ENCODE results near the gene PRM1.
"Not testable (repeated sequence)": the region's sequence is repeated elsewhere in the genome, so short reads cannot be mapped to it uniquely, and the experiment has no call there.

PRM1 gene

DNA sequence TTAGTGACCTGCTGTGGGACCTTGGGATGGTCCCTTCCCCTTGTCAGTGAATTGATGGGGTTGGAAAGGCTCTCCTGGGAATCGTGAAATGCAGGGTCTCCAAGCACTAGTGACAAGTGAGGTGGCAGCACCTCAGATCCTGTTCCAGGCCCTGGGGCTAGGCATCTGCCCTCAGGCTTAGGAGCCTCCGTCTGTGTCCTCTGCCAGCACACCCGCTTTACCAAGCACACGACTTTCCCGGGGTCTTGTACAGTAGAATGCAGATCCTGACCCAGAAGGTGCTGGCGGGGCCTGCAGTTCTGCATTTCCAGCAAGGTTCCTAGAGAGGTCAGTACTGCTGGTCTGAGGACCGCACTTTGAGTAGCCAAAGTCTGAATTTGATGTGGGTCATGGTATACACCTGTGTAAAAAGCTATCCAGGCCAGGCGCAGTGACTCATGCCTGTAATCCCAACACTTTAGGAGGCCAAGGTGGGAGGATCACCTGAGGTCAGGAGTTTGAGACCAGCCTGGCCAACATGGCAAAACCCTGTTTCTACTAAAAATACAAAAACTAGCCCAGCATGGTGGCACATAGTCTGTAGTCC lies 33.3 kb upstream of the PRM1 start:
- DNase-seq (ENCODE audit: low spot score) = no peak

DNA sequence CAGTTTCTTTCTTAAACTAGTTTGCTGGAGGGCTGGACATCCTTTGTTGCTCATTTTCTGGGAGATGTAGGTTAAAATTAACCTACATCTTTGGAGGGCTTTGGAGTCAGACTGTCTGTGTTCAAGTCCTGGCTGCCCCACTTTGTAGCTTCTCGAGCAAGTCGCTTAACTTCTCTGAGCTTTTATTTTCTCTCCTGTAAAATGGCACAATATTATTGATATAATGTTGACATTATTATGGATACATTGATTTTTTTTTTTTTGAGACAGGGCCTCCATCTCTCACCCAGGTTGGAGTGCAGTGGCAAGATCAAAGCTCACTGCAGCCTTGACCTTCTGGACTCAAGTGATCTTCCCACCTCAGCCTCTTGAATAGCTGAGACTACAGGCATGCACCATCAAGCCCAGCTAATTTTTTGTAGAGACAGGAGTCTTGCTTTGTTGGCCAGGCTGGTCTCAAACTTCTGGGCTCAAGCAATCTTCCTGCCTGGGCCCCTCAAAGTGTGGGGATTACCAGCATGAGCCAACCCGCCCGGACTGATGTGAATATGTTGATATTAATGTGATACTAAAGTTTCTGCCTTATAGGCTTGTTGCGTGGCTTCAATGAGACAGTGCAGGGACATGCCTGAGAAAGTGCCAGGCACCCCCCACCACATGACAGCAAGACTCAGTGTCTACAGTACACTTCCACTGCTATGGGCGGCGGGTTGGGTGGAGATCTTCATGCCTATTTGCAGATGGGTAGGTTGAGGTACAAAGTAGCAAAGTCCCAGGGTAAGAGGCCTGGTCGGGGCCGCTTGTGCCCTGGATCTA lies 32.6 kb upstream of the PRM1 start:
- no peak for DNase-seq (ENCODE audit: low spot score)

DNA sequence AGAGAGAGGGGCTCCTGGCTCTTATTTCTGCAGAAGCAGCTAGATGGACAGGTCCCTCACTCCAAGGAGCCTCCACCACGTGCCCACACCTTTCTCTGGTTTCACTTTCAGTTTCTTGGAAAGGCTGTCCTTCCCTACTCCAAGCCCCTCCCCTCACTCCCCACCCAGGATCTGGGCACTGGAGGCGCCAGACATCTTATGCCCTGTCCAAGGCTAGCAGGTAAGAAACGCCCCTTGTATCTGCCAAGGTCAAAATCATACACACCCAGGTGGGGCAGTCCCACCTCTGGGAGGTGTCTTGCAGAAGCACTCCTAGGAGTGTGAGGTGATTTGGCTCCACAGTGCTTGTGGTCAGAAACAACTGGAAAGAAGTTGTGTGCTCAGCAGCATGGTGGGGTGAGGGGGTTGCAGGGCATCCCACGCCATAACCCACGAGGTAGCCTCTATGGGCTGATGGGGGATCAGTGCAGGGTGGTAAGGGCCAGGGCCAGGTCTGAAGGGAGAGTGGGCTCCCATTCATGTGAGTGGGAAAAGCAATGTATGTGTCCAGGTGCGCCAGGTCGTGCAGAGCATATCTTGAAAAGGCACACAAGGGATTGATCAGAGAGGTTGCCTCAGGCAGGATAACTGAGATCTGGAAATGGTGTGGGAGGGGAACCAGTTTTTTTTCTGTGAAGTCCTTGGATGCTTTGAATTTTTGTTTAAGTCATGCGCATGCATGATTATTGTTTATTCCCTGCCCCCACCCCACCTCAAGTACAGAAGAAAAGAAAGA lies 31.8 kb upstream of the PRM1 start:
- no peak for DNase-seq (ENCODE audit: low spot score)

DNA sequence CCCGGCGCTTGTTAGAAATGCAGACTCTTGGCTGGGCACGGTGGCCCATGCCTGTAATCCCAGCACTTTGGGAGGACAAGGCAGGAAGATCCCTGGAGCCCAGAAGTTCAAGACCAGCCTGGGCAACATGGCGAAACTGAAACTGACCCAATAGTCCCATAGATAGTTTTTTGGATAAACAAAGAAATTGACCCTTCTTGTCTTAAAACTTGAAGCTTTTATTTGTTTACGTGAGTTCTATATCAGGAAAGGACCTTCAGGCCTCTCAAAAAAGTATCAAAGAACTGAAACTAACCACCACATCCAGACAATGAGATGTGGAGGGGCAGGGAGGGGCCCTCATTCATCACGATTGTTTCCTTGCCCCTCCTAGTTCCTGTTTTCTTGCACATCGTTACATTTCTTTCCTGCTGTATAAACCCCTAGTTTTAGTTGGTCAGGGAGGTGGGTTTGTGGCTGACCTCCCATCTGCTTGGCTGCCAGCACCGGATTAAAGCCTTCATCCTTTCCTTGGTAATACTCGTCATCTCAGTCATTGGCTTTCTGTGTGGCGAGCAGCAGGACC lies 29.9 kb upstream of the PRM1 start:
- no peak for DNase-seq (ENCODE audit: low spot score)

DNA sequence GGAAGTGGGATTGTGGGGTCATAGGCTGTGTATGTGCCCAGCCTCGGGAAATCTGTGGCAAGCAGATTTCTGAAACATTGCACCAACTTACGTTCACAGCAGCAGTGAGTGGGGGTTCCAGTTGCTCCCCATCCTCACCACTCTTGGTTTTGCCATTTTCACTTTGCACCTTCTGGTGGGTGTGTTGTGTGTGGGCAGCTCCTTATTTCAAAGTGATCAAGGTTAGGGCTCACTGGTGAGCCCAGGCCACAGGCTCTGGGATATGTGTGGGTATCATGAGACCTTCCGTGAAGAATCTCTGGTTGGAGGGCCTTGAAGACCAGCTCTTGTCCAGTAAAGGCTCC lies 29.5 kb upstream of the PRM1 start:
- DNase-seq (ENCODE audit: low spot score) = no peak

DNA sequence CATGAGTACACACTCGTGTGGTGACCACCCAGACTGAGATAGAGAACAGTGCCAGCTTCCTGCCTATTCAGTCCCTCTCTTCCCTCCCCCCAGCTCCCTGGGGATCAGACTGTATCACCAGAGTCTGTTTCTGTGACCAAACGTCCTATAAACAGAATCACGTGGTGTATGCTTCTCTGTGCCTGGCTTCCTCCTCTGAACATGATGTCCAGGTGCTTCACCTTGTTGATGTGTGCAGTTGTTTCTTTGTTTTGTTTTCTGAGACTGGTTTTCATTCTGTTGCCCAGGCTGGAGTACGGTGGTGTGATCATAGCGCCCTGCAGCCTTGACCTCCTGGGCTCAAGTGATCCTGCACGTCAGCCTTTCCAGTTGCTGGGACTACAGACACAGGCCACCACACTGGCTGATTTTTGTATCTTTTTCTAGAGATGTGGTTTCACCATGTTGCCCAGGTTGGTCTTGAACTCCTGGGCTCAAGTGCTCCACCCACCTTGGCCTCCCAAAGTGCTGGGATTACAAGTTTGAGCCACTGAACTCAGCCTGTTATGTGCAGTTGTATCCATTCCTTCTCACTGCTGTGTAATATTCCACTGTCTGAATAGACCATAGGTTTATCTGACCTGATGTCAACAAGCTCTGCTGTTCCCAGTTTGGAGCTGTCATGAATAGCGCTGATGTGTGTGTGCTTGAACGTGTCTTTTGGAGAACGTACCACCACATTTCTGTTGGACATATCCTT lies 28.9 kb upstream of the PRM1 start:
- no peak for DNase-seq (ENCODE audit: low spot score)

DNA sequence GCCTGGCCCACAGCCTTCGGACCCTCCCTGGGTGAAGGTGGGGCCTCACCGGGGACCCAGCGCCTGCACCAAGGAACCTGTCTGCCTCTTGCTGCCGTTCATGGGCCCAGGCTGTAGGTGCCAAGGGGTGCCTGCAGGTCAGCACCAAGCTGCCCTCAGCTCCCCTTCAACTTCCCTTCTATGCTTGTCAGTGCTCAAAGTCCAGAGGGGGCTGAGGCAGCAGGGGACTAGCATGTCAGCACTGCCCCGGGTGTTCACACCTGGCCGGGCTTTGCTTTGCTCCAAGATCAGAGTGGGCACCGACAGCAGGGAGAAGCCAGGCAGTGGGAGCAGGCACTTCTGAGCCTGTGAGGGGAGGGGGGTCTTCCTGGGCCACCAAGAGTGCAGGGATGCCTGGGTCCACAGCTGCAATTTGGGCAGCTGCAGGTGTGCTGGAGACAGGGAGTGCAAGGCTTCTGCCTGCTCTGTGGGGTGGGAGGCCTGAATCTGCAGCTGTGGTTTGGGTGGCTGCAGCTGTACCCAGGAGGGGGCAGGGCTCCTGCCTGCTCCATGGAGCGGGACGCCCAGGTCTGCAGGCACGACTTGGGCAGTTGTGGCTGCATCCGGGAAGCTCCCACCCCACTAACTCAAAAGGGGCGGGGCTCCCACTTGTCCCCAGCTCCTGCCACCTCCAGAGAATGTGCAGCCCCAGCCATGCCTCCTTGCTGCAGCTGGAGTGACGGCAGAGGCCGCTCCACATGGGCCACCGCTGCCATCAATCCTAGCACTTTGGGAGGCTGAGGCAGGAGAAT lies 27.6 kb upstream of the PRM1 start:
- no peak for DNase-seq (ENCODE audit: low spot score)

DNA sequence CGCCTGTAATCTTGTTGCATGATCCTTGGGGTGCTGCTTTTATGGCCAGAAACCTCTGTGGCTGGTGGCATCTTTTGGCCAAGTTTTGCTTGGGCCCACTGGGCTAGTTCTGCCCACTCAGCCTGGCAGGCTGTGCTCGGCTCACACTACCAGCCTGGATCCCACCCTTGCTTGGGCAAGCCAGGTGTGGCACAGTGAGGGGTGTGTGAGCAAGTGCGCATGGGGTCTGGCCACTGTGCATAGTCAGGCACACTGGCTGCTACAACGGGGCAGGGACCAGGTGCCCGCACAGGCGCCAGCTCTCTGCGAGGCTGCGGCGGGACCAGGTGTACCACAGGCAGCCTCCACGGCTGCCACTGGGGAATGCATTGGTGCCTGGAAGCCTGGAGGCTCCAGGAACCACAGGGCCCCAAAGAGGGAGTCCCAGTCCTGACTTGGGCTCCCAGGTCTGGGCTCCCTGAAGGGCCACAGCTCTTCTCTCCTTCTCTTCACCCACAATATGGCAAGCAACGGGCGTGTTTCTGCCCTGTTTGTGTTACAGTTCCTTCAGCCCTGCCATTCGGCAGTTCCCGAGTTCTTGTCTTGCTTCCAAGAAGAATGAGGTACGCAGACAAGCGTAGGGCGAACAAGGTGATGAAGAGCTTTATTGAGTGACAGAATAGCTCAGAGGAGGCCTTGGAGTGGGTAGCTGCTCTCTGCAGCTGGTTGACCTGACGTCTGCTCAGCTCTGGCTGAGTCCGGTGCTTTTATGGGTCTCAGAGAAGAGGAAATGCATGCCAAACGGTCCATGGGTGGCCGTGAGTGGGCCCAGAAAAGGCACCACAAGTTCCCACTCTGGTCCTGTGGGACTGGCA lies 26.7 kb upstream of the PRM1 start:
- DNase-seq (ENCODE audit: low spot score) = no peak

DNA sequence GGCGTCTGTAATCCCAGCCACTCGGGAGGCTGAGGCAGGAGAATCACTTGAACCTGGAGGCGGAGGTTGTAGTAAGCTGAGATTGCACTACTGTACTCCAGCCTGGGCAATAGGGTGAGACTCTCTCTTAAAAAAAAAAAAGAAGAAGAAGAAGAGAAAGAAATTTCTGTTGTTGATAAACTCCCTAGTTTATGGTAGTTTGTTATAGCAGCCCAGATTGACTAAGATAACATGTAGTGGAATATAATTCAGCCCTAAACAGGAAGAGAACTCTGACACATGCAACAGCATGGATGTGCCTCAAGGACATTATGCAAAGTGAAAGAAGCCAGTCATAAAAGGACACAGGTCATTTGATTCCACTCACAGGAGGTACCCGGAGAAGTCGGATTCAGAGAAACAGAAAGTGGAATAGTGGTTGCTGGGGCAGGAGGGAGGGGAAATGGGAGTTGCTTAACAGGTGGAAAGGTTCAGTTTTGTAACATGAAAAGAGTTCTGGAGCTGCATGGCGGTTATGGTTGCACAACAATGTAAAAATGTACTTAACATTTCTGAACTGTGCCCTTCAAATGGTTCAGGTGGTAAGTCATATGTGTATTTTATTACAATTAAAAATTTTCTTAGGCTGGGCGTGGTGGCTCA lies 26.0 kb upstream of the PRM1 start:
- no peak for DNase-seq (ENCODE audit: low spot score)

DNA sequence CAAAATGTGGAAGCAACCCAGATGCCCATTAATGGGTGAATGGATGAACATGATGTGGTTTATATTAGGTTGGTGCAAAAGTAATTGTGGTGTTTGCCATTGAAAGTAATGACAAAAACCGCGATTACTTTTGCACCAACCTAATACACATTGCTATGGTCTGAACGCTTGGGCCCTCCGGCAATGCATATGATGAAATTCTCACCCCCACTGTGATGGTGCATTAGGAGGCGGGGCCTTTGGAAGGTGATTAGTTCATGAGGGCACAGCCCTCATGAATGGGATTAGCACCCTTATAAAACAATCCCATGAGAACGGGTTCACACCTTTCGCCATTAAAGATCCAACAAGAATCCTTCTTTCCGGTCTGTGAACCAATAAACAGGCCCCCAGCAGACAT lies 25.3 kb upstream of the PRM1 start:
- DNase-seq (ENCODE audit: low spot score) = no peak

DNA sequence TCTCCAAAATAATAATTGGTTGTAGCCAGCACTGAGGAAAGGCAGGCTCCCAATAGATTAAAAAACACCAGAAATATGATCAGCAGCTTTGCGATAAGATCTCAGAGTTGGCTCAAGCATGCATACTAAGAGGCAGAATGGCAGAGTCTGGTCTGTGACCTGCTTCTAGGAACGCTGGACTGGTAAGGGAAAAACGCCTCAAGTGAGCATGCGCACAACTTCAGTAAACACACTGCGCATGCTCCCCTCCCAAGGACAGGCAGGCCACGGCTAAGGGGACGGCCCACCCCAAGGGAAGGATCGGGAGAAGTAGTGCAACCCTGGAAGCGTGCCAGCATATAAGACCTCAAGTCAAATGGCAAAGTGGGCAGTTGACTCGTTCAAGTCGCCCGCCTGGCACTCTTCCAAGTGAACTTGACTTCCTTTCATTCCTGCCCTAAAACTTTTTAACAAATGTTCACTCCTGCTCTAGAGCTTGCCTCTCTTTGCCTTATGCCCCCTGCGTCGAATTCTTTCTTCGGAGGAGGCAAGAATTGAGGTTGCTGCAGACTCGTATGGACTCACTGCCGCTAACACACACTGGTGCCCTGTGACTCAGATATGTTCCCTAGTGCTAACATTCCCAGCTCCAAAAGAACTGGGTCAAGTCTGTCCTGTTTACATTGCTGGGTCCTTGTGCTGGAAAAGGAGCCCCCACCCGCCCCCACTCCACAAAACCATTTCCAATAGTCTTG lies 22.4 kb upstream of the PRM1 start:
- DNase-seq (ENCODE audit: low spot score) = no peak

DNA sequence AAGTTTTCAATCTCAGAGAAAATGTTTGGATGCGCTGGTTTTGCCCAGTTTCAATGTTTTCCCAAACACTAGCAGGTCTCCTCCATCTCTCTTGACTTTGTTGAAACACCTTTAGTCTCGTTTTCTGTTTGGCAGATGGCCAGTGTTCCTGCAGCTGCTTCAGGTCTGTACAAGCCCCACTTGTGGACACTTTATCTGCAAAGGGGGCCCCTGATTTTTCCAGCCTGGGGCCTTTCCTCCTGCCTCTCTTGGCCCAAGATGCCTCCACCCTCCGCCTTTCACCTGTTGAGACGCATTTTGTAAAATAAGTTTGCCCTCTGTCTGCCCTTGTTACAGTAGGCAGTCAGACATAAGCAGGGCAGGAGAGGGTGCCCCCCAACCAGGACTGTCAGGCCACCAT lies 21.8 kb upstream of the PRM1 start:
- DNase-seq (ENCODE audit: low spot score) = no peak

DNA sequence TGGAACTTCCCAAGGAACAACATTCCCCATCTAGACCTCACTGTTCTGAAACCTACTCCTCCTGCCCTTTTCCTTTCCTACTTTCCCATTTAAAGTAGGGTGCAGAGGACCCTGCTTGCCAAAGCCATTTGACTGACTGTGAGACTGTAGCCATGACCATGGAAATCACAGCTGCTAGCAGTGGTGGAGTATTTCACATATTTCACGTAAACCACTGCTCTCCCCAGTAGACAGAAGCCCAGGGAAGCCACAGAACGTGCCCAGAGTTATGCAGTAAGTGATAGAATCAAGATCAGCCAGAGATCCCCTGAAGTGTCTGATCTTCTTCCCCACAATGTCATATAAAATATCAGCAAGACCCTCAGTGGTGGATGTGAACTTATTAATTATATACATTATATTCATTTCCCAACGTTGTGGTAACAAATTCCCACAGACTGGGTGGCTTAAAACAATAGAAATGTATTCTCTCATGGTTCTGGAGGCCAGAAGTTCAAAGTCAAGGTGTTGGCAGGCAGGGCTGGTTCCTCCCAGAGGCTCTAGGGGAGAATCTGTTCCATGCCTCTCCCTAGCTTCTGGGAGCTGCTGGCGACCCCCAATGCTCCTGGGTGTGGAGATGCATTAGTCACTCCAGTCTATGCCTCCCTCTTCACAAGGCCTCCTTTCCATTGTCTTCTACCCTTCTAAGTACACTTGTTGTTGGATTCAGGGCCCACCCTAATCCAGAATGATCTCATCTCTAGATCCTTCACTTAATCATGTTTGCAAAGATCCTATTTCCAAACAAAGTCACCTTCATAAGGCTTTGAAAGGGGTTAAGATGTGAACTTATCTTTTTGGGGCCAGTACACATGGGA lies 20.7 kb upstream of the PRM1 start:
- DNase-seq (ENCODE audit: low spot score) = no peak

DNA sequence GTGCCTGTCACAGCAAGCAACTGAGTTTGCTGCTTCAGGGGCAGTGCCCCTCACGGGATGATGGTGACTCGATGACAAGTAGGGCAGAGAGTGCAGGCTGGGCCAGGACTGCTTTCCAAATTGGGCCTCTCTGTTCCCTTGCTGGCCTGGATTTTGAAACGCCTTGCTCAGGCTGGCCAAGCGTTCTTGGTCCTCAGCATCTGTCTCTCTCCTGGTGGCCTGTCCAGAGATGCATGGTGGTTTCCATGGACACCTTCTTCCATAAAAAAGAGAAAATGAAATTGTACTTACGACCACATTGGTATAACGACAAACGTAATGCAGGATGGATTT lies 19.4 kb upstream of the PRM1 start:
- DNase-seq (ENCODE audit: low spot score) = no peak

DNA sequence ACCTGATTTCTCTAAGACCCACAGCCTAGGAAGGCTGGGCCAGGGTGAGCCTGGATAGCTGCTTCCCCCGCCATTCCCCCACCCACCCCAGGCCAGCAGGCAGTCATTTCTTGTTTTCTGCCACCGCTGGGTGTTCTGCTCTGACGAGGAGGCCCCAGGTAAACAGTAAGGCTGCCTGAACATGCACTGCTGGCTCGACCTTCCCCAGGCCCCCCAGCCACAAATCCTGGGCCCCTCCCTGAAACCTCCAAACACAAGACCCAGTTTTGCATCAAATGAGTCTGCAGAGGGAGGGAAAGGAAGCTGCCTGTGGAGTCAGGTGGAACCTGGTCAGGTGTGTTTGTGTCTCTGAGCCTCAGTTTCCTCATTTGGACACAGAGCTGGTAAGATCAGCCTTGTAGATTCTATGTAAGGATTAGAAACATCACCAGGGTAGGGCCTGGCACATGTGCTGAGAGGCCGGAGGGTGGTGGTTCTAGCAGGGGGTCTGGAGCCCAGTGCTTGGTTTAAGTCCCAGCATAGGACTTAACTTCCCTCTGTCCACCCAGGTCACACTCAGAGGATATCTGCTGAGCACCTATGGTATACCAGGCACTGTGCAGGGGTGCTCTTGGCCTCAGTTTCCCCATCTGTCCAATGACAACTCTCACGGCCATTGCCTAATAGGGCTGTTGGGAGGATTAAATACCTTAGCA lies 18.9 kb upstream of the PRM1 start:
- DNase-seq (ENCODE audit: low spot score) = no peak

DNA sequence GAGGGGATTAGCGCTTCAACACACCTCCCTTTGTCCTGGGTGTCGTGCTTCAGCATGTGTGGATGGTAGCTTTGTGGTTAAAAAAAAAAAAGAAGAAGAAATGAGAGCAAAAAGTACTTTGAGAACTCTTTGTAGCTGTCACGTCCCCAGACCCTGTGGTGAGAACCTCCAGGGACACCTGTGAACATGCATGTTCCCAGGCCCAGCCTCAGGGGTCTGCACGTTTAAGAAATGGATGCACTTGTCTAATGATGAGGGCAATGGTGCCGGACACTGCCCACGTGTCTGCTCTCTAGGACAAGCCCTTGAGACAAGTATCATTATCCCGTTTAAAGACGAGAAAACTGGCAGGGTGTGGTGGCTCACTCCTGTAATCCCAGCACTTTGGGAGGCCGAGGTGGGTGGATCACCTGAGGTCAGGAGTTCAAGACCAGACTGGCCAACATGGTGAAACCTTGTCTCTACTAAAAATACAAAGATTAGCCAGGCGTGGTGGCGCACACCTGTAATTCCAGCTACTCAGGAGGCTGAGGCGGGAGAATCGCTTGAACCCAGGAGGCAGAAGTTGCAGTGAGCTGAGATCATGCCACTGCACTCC lies 17.9 kb upstream of the PRM1 start:
- DNase-seq (ENCODE audit: low spot score) = not testable (repeated sequence)

DNA sequence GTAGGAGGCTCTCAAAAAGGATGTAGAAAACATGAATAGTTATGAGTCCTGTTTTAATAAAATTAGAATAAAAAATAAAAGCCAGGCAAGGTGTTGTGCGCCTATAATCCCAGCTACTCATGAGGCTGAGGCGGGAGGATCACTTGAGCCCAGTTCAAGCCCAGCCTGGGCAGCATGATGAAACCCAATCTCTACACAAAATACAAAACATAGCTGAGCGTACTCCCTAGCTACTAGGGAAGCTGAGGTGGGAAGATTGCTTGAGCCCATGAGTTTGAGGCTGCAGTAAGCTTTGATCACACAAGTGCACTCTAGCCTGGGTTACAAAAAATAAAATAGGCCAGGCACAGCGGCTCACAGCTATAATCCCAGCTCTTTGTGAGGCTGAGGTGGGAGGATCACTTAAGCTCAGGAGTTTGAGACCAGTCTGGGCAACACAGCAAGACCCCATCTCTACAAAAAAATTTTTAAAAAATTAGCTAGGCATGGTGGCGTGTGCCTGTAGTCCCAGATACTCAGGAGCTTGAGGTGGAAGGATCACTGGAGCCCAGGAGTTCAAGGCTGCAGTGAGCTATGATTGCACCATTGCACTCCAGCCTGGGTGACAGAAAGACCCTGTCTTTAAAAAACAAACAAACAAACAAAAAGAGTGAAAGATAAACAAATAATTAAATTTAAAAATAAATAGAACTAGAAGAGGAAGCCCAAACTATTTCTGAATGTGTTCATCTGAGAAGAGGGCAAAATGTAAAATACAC lies 17.2 kb upstream of the PRM1 start:
- DNase-seq (ENCODE audit: low spot score) = no peak

Data from AG20443 (cell line).